ENCODE data around the gene SECISBP2L. TPM values are rescaled to one million over a fixed set of nuclear protein-coding genes. Genes with fewer than 3 reads are reported as not detected.

Gene SECISBP2L
- polyA plus RNA-seq, 1 donor (not counting 4 experiments of a cell fraction or from before 2014, with no cell fraction given), result 15.4 TPM

GRCh38 chr15:48978638-48979037, 67.6 kb downstream of the SECISBP2L start:
- H3K4me3 ChIP-seq (ENCODE audit: control insufficient read depth in 2 of 3, extremely low read depth in 1 of 3, insufficient read depth in 2 of 3, low read depth in 1 of 3, low read length in 3 of 3), result no peak overlapping the region
- H3K27me3 ChIP-seq (ENCODE audit: control insufficient read depth, extremely low read depth, insufficient read depth, low read length), result no peaks in the 10 kb centered on the region
- no peak overlapping the region for H3K27ac ChIP-seq (ENCODE audit: control insufficient read depth, insufficient read depth, low read length)
- H4K20me1 ChIP-seq (ENCODE audit: control insufficient read depth, extremely low read depth, insufficient read depth, low read length), result no peaks in the 10 kb centered on the region
- dilution Hi-C loops (cut with MboI; ENCODE audit: extremely low pct_ligation_motif_present, low sequenced_read_pairs), result no loop called here
- FAIRE-seq (no peak), DNase-seq (ENCODE audit: low read depth, low spot score) (no peak)
- H2AFZ ChIP-seq (ENCODE audit: control insufficient read depth, low read length), result no peak overlapping the region
- H3K9ac ChIP-seq (ENCODE audit: control insufficient read depth, extremely low read depth, insufficient read depth, low read length), result no peak overlapping the region
- TF ChIP-seq EZH2 (IDR thresholded peaks at IDR 0.05; ENCODE audit: low read length) (no peak), CTCF (optimal IDR thresholded peaks at IDR 0.05 in 1 of 3, IDR thresholded peaks at IDR 0.05 in 1 of 3, conservative IDR thresholded peaks at IDR 0.05 in 1 of 3; ENCODE audit: extremely low read depth in 1 of 3, insufficient read depth in 2 of 3, low read length in 3 of 3) (no peak)
- H3K9me1 ChIP-seq (ENCODE audit: control insufficient read depth, extremely low read depth, insufficient read depth, low read length), result no peaks in the 10 kb centered on the region
- H3K36me3 ChIP-seq (ENCODE audit: control insufficient read depth in 2 of 2, extremely low read depth in 1 of 2, insufficient read depth in 2 of 2, low read length in 2 of 2), result no peaks in the 10 kb centered on the region
- no peaks in the 10 kb centered on the region for H3K9me3 ChIP-seq (ENCODE audit: control insufficient read depth, low read depth, low read length)
- H3K79me2 ChIP-seq (ENCODE audit: control insufficient read depth, insufficient read depth, low read length), result no peaks in the 10 kb centered on the region
- H3K4me1 ChIP-seq (ENCODE audit: control insufficient read depth, extremely low read depth, insufficient read depth, low read length), result peaks cover 8% of the 10 kb centered on the region
- no peak overlapping the region for H3K4me2 ChIP-seq (ENCODE audit: control insufficient read depth, extremely low read depth, insufficient read depth, low read depth, low read length)

GRCh38 chr15:48976444-48977088, 69.7 kb downstream of the SECISBP2L start:
- H4K20me1 ChIP-seq (ENCODE audit: control insufficient read depth, extremely low read depth, insufficient read depth, low read length), result no peaks in the 10 kb centered on the region
- no peaks in the 10 kb centered on the region for H3K9me1 ChIP-seq (ENCODE audit: control insufficient read depth, extremely low read depth, insufficient read depth, low read length)
- DNase-seq (ENCODE audit: low read depth, low spot score), result no peak
- H3K36me3 ChIP-seq (ENCODE audit: control insufficient read depth in 2 of 2, extremely low read depth in 1 of 2, insufficient read depth in 2 of 2, low read length in 2 of 2), result no peaks in the 10 kb centered on the region
- H3K27ac ChIP-seq (ENCODE audit: control insufficient read depth, insufficient read depth, low read length), result no peak overlapping the region
- H3K27me3 ChIP-seq (ENCODE audit: control insufficient read depth, extremely low read depth, insufficient read depth, low read length), result no peaks in the 10 kb centered on the region
- H3K4me3 ChIP-seq (ENCODE audit: control insufficient read depth in 2 of 3, extremely low read depth in 1 of 3, insufficient read depth in 2 of 3, low read depth in 1 of 3, low read length in 3 of 3), result no peak overlapping the region
- dilution Hi-C loops (cut with MboI; ENCODE audit: extremely low pct_ligation_motif_present, low sequenced_read_pairs), result no loop called here
- no peak overlapping the region for H3K9ac ChIP-seq (ENCODE audit: control insufficient read depth, extremely low read depth, insufficient read depth, low read length)
- TF ChIP-seq EZH2 (IDR thresholded peaks at IDR 0.05; ENCODE audit: low read length) (no peak), CTCF (optimal IDR thresholded peaks at IDR 0.05 in 1 of 3, IDR thresholded peaks at IDR 0.05 in 1 of 3, conservative IDR thresholded peaks at IDR 0.05 in 1 of 3; ENCODE audit: extremely low read depth in 1 of 3, insufficient read depth in 2 of 3, low read length in 3 of 3) (no peak)
- no peaks in the 10 kb centered on the region for H3K79me2 ChIP-seq (ENCODE audit: control insufficient read depth, insufficient read depth, low read length)
- H3K4me1 ChIP-seq (ENCODE audit: control insufficient read depth, extremely low read depth, insufficient read depth, low read length), result peaks cover 8% of the 10 kb centered on the region
- peak overlapping the region; percentile 92 for H2AFZ ChIP-seq (ENCODE audit: control insufficient read depth, low read length)
- no peaks in the 10 kb centered on the region for H3K9me3 ChIP-seq (ENCODE audit: control insufficient read depth, low read depth, low read length)
- FAIRE-seq, result no peak
- peak overlapping the region; percentile 78 for H3K4me2 ChIP-seq (ENCODE audit: control insufficient read depth, extremely low read depth, insufficient read depth, low read depth, low read length)

All from keratinocyte (primary cell).